ENCODE measurements around the gene OR51F2.
"Not testable (repeated sequence)": the region's sequence is repeated elsewhere in the genome, so short reads cannot be mapped to it uniquely, and the experiment has no call there.

Gene OR51F2

GRCh38 chr11:4821021-4821420 lies at the start of gene OR51F2:
TSS of gene OR51F2 (plus strand) at chr11:4821321. CDS start at chr11:4821422, 101 bp downstream.
- in situ Hi-C loops (cut with HindIII; ENCODE audit: low sequenced_read_pairs) = no loop called here

- in situ Hi-C loops (cut with HindIII; ENCODE audit: low sequenced_read_pairs) = no loop called here
Observed at GRCh38 chr11:4782454-4782853, 38.7 kb upstream of the OR51F2 start.

GRCh38 chr11:4797206-4797605 lies 23.9 kb upstream of the OR51F2 start:
- in situ Hi-C loops (cut with HindIII; ENCODE audit: low sequenced_read_pairs) = no loop called here

GRCh38 chr11:4798427-4799183 lies 22.5 kb upstream of the OR51F2 start:
- in situ Hi-C loops (cut with HindIII; ENCODE audit: low sequenced_read_pairs) = no loop called here

GRCh38 chr11:4801316-4801715 lies 19.8 kb upstream of the OR51F2 start:
- in situ Hi-C loops (cut with HindIII; ENCODE audit: low sequenced_read_pairs) = not testable (repeated sequence)

GRCh38 chr11:4804280-4804679 lies 16.8 kb upstream of the OR51F2 start, which contains the start of gene OR52R1:
TSS of gene OR52R1 (minus strand) at chr11:4804380. CDS start at chr11:4804380, 0 bp downstream.
- in situ Hi-C loops (cut with HindIII; ENCODE audit: low sequenced_read_pairs) = no loop called here

- in situ Hi-C loops (cut with HindIII; ENCODE audit: low sequenced_read_pairs) = no loop called here
Observed at GRCh38 chr11:4808476-4808875, 12.6 kb upstream of the OR51F2 start.

GRCh38 chr11:4809246-4809645 lies 11.9 kb upstream of the OR51F2 start:
- in situ Hi-C loops (cut with HindIII; ENCODE audit: low sequenced_read_pairs) = no loop called here

- in situ Hi-C loops (cut with HindIII; ENCODE audit: low sequenced_read_pairs) = no loop called here
Observed at GRCh38 chr11:4825132-4825531, 4.0 kb downstream of the OR51F2 start.

- in situ Hi-C loops (cut with HindIII; ENCODE audit: low sequenced_read_pairs) = no loop called here
Observed at GRCh38 chr11:4826425-4826824, 5.3 kb downstream of the OR51F2 start.

- in situ Hi-C loops (cut with HindIII; ENCODE audit: low sequenced_read_pairs) = no loop called here
Observed at GRCh38 chr11:4830346-4830745, 9.2 kb downstream of the OR51F2 start.

GRCh38 chr11:4830909-4831308 lies 9.8 kb downstream of the OR51F2 start:
- in situ Hi-C loops (cut with HindIII; ENCODE audit: low sequenced_read_pairs) = no loop called here

- in situ Hi-C loops (cut with HindIII; ENCODE audit: low sequenced_read_pairs) = no loop called here
Observed at GRCh38 chr11:4839851-4840549, 18.9 kb downstream of the OR51F2 start.

GRCh38 chr11:4848908-4849532 lies 27.9 kb downstream of the OR51F2 start, which contains the start of gene OR51S1:
TSS of gene OR51S1 (minus strand) at chr11:4849208. CDS start at chr11:4849208, 0 bp downstream.
- in situ Hi-C loops (cut with HindIII; ENCODE audit: low sequenced_read_pairs) = no loop called here

- in situ Hi-C loops (cut with HindIII; ENCODE audit: low sequenced_read_pairs) = no loop called here
Observed at GRCh38 chr11:4851033-4851432, 29.9 kb downstream of the OR51F2 start.

- in situ Hi-C loops (cut with HindIII; ENCODE audit: low sequenced_read_pairs) = not testable (repeated sequence)
Observed at GRCh38 chr11:4854286-4854685, 33.2 kb downstream of the OR51F2 start.

GRCh38 chr11:4862447-4863236 lies 41.5 kb downstream of the OR51F2 start:
- in situ Hi-C loops (cut with HindIII; ENCODE audit: low sequenced_read_pairs) = no loop called here

GRCh38 chr11:4863876-4864275 lies 42.8 kb downstream of the OR51F2 start:
- in situ Hi-C loops (cut with HindIII; ENCODE audit: low sequenced_read_pairs) = no loop called here

GRCh38 chr11:4865855-4866254 lies 44.7 kb downstream of the OR51F2 start:
- in situ Hi-C loops (cut with HindIII; ENCODE audit: low sequenced_read_pairs) = no loop called here

Data from endothelial cell of hepatic sinusoid (primary cell).